GDM1 (cell line): Measurements from ENCODE around the gene PREX1.
"Not testable (repeated sequence)": the region's sequence is repeated elsewhere in the genome, so short reads cannot be mapped to it uniquely, and the experiment has no call there.

Source experiments
- DNase-seq: peaks from one replicate; lab custom pipeline; 2025; lab: John Stamatoyannopoulos, UW

The PREX1 gene

DNA sequence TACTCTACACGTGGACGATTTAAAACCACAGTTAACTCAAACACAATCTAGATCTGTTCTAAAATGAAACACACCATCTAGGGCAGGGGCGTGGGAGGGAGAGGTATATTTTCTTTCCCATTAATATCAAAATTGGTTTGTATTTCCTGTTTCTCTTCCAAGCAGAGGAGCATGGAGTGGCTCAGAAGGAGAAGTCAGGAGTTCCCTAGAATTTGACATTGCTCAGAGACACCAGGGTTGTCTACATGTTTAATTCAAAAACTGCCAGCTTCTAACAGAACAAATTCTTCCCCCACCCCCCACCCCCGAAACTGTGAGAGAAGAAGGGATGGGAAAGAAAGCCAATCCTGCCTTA lies 2.3 kb downstream of the PREX1 start:
- DNase-seq, result no peak

DNA sequence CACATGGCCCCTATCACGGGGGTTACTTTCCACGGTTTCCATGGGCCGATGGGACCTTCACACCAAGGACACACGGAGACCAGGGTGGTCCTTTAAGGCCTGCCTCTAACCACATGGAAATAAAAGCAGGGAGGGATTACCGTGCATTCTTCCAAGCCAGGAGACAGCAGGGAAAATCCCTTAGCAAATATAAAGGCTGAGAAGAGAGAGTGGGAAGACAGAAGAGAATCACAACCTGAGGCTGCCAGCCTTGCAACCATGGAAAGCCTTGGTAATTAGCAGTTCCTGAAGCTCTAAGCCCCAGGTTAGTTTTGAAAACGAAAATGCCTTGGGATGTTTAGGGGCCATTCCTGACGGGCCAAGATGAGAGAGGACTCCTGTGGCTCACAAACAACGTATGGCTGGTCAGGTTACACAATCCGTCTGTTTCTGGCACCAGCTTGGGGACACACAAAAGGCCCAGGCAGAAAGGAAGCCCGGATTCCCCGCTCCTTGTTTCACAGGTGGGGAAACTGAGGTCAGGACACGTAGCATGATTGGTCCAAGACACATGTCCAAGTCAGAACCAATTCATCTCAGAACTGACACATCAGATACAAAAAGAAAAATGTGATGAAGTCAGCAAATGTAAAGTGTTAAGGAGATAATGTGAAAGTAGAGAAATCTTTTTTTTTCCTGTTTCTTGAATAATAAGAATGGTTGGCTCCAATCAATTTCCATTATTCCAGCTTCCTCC lies 2.8 kb downstream of the PREX1 start:
- DNase-seq, result no peak

DNA sequence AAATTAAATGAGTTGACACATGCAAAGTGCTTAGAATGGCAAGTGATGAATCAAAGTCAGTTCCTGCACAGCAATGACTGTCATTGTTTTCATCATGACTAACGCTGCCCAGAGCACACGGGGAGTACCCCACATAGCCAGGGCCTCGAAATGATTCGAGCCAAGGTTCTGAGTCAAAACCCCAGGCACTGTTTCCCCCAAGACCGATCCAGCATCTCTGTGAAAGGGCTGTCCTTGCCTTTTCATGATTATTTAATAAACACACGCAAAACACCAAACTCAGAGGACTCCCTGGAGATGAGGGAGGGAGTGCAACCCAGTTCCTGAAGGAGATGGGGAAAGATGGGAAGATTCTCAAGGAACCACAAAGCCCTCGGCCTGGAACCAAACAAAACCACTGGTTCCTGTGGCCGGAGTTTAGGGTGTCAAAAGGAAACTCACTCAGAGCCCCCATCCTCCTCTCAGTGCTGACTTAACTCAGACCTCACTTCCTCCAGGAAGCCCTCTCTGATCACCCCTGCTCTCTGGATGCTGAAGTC lies 3.8 kb downstream of the PREX1 start:
- no peak for DNase-seq

DNA sequence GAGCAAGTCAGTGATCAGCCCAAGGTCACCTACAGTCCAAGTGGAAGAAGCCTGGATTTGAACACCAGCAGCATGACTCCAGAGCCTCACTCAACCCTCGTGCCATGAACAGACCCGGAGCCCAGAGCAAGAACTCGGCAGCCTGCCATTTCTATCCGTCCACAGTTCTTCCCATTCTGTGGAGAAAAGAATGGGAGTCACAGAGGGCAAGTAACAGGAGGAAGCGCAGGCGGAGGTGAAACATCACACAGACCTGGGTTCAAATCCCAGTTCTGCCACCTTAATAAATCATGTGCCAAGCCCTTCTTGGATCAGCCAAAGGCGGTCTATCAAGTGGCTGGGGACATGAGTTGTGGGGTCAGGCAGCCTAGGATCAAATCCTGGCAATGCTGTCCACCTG lies 4.3 kb downstream of the PREX1 start:
- no peak for DNase-seq

DNA sequence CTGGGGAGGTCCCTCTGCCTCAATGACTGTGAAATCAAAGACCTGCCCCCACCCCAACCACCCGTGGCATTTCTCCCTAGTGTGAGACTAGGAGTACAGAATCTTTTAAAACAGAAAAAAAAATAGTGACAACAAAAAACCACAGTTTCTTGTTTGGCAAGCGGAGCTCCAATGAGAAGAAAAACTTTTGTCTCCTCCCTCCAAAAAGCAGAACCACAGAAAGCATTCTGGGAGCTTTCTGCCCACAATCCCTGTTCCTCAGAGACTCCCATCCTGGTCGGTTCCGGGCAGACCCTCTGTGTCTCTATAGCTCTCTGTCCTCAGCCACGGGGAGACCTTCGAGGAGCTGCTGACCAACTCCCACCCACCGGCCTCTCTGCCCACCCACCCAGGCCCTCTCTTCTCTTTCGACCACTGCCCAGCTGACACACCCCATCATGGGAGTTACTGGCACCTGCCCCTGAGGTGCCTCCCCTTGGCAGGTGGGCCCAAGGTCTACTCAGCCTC lies 4.9 kb downstream of the PREX1 start:
- peak; percentile 61 for DNase-seq

DNA sequence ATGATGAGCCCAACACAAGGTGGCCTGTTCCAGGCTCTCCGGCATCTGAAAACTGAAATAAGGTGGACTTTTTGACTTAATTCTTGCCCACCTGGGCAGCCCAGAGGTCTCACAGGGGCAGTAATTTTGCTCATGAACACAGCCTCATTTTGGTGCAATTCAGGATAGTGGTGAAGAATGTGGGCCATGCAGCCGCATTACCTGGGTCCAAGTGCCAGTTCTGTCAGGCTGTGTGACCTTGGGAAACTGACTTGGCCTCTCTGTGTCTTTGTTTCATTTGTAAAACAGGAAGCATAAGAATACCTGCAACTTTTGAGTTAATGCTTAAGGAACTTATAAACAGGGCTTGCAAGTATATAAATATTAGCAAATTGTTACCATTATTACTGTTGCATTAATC lies 5.6 kb downstream of the PREX1 start:
- no peak for DNase-seq

DNA sequence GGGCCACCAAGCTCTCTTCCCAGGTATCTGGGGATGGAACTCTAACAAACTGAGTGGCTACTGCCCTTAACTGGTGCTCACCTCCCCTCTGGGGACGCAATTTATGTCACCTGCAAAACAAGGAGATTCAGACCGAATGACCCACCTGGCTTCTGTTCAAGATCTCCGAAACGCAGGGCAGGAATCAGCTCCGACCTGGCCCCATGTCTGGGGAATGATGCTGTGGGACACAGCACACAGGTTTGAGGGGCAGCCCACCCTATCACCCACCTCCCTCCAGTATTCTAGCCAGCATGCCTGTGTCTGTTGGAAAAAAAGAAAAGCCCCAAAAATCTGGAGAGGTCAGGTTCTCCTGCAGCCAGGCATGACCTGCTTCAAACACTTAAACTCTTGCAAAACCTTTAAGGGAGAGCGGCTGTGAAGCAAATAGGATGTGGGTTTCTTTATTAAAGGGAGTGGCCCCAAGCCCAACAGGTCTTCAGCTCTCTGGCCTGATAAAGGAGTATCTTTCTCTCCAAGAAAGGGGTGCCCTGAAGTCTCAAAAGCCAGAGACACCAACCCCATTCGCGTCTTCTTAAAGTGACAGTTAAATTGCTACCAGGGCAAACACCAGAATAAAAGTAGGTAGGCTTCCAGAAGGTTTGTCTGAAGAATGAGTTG lies 6.4 kb downstream of the PREX1 start:
- DNase-seq, result no peak

DNA sequence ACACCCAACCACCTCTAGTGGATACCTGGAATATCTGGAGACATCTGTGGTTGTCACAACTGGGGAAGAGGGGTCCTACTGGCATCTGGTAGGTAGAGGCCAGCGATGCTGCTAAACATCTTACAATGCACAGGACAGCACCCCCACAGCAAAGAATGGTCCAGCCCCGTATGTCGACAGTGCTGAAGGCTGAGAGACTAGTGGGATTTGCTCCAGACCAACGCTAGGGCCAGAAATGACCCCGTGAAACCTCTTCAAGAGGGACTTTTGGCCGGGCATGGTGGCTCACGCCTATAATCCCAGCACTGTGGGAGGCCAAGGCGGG lies 7.2 kb downstream of the PREX1 start:
- DNase-seq, result no peak

DNA sequence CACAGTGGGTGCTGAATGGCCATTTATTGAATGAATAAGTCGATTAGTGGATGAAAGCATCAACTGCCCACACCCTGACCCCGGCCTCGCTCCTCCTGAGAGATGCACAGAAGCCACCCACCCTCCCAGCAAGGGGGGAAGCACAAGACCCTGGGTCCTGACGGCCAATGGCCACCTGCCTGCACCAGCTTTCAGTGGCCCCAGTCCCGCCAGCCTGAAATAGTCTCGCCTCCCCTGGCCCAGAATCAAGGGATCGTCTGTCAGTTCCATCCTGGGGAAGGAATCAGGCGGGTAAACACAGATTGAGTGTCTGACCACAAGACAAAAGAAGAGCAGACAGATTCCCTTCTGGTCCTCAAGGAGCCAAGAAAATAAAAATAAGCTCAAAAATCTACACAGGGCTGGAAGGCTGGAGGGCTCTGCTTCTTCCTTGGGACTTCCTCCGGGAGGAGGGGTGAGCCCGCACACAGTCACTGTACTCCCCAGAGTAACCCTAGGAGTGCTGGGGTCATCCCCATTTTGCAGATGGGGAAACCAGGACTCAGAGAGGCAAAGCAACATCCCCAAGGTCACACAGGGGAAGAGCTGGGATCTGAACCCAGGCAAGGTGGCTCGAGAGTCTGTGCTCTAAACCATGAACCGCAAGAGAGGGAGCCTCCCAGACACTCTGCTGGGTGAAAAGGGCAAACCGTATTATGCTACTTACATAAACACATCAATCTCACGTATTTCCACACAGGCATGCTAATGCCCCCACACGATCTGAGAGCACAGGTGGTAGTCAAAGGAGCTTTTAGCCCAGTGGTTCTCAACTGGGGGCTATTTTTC lies 7.8 kb downstream of the PREX1 start:
- no peak for DNase-seq

DNA sequence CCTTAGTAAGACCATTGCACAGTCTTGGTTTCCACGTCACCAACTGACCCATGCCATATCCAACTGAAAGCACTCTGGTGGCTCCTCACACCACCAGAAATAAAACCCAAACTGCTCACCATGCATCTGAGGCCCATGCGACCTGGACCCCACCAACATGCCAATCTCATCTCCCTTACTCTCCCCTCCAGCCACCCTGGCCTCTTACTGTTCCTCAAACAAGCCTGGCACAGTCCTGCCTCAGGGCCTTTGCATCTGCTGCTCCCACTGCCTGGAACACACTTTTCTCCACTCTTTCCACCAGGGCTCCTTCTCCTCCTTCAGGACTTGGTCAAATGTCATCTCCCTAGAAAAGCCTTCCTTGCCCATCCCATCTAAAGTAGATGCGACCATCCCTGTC lies 8.7 kb downstream of the PREX1 start:
- DNase-seq, result no peak

DNA sequence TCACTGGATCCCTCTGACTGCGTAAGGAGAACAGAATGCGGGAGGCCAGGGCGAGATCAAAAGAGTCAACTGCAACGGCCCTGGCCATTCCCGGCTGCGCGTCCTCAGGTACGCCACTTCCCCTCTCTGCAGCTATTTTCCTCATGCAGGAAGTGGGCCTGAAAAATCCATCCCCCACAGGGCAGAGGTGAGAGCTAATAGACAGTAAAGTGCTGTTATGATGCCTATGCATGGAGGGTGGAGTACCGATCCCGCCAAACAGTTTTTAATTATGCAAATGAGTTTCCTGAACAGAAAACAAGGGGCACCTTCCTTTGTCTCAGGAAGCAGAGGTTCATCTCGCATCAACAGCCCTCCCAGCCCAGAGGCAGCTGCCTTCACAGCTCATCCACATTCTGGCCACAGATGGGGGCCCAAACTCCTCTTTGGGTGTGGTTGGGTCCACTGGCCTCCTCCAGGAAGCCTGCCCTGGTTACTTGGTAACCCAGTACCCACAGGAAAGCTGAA lies 9.3 kb downstream of the PREX1 start:
- peak; percentile 63 for DNase-seq

DNA sequence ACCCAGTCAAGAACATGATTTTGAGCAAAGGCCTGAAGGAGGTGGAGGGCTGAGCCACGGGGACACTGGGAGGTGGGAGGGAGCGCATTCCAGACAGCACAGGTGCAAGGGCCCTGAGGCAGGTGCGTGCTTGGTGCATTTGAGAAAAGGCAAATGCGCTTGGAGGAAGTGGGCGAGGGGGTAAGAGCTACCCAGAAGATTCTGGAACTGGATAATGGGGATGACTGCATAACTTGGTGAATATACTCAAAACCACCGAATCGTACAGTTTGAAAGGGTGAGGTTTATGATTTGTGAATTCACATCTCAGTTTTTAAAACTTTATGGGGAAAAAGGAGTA lies 9.8 kb downstream of the PREX1 start:
- no peak for DNase-seq

DNA sequence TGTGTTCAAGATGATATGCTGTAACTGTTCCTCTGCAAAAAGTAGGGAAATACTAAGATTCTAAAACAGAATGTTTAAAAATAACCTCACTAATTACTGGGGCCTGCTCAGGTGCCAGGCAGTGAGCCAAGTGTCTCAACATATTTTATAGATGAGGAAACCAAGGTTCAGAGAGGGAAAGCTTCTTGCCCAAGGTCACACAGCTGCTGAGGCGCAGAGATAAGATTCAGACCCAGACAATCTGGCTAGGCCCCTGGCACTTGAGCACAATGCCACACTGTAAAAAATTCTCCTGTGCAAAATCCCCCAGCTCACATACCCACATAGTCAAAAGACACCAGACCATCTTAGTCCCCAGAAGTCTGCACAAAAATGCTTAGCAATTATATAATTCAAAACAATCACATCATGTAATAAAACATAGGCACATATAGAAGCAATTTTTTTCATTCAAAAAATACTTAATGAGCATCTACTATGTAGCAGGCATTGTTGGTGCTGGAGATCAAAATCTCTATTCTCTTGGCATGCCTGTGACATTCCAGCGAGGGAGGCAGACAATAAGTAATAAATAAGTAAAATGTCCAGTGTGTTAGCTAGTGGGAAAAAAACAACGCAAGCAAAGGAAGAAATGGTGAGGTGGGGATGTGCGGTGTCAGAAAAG lies 10.3 kb downstream of the PREX1 start:
- DNase-seq, result no peak

DNA sequence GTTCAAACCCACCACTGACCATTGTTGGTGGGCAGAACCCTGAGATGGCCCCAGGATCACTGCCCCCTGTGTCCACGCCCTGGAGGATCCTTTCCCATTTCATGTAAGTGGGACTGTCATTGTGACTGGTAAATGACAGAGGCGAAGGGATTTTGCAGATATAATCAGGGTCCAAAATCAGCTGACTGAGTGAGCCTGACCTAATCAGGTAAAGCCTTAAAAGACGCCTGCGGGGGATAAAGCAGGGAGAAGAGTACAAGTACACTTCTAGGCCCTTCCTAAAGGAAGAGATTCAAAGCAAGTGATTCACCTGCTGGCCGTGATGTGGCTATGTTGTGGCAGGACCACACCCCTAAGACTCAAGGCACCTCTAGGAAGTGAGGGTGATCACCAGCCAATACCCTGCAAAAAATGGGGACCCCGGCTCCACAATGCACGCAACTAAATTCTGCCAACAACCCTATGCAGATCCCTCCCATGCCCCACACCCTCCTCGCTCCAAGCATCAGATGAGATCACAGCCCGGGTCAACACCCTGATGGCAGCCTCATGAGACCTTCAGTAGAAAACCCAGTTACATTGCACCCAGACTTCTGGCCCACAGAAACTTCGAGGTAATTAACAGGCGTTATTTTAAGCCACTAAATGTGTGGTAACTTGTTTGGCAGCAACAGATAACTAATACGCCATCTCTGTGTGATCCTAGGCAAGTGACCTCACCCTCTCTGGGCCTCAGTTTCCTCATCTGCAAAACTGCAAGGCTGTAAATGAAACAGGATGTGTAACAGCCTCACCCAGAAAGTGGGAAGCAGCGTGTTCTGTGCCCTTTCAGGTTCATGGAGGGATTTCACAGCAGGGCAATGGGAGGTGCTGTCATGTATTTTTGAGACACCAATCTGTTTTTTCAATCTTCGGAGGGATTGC lies 11.3 kb downstream of the PREX1 start:
- DNase-seq, result no peak

DNA sequence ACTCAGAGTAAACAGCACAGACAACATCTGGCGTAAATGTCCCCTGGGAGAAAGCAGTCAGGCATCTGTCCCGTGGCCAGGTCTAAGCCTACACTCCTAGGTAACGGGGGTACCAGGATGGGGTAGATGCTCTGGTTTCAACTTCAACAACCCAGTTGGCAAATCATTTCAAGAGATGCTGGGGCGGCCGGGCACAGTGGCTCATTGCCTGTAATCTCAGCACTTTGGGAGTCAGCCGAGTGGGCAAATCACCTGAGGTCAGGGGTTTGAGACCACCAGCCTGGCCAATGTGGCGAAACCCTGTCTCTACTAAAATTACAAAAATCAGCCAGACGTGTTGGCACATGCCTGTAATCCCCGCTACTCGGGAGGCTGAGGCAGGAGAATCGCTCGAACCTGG lies 12.3 kb downstream of the PREX1 start:
- no peak for DNase-seq

DNA sequence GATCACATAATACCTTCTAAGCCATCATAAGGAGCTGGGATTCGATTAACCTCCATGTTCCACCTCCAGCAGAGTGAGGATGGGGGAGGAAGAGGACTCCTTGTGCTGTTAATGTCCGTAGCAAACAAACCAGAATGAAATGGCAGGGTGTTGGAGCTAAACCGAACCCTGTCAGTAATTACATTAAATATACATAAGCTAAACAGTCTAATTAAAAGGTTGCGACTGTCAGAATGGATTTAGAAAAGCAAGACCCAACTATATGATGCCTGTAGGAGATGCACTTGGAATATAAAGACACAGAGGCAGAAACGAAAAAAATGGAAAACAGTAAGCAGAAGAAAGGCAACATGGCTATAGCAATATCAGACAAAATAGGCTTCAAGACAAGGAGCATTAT lies 13.2 kb downstream of the PREX1 start:
- no peak for DNase-seq

DNA sequence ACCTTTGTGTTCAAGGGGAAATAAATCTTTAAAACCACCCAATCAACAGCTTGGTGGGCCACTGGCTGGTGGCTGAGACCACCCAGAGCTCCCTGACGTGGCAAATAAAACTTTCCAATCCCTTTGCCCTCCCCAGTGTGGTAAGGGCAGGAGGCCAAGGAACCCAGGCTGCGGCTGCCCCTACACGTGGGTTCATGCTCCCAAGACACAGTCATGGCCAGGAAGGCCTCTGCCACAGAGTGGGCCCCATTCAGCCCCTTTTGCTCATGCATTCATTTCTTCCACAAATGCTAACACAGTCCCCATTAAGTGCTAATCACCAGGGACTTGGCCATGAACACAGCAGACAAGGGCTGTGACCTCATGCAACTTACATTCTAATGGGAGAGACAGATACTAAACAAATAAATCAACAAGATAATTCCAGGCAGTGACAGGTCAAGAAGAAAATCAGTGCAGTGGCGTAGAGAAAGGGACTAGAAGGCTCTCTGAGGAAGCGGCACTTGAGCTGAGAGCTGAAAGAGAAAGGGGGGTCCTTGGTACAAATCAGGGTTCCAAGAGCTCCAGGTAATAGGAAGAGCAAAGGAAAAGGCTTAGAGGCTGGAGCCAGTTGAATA lies 13.8 kb downstream of the PREX1 start:
- DNase-seq, result no peak

DNA sequence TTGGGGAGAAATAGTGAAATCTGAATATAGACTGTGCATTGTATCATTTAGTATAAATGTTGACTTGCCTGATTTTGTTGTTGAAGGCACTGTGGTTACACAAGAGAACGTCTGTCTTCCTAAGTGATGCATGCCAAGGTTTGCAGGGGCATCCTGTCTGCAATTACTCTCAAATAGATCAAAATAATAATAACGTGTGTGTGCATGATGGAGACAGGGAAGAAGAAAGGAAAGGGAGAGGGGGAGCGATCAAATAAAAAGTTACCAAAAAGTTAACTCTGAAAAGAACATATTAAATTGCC lies 14.4 kb downstream of the PREX1 start:
- DNase-seq, result no peak

DNA sequence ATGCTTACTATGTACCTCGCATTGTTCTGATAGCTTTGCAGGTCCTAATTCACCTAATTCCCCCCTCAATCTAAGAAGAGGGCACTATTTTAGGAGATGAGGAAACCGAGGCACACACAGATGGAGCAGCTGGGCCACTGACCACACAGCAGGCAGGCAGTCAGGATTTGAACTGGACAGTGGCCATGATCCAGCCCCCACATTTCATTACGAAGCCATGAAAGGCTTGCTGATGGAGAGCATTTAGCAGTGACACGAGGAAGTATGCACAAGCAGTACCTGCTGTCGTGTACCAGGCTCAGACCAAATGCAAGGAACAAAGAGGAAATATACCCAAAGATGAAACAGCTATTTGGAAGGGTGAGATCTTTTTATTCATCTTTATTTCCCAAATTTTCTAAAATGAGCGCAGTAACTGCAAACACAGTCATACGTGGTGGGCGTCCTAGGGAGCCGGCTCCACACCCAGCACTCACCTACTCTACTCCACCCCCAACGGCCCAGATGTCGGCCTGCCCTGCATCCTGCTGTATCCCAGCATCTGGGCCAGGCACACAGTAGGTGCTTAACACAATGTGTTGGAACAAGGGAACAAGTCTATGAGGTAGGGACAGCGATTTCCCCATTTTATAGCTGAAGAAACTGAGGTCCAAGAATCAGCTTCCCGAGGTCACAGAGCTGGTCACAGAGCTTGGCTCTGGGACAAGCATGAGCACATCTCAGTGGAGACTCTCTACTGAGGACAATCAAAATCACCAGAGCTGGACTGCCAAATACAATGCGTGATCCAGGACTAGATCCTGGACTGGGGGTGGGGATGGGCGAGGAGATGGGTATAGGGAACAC lies 15.0 kb downstream of the PREX1 start:
- no peak for DNase-seq

DNA sequence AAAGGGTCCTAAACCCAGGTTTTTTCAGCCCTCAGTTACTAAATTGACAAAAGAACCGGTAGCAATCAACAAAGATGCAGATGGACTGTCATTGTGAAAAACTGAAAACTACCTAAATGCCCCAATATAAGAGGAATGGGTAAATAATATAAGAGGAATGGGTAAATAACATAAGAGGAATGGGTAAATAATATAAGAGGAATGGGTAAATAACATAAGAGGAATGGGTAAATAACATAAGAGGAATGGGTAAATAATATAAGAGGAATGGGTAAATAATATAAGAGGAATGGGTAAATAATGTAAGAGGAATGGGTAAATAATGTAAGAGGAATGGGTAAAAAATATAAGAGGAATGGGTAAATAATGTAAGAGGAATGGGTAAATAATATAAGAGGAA lies 15.7 kb downstream of the PREX1 start:
- not testable (repeated sequence) for DNase-seq
